GM18909 (cell line): ENCODE measurements around the gene YAP1.
"Not testable (repeated sequence)": the region's sequence is repeated elsewhere in the genome, so short reads cannot be mapped to it uniquely, and the experiment has no call there.

ENCODE experiments used
- ATAC-seq: cut with Tn5 transposase; IDR thresholded peaks from one replicate; pipeline ENCODE4 v1.9.1; 2021; ENCODE audit warnings: mild to moderate bottlenecking; ENCODE audit not compliant: unreplicated experiment, poor library complexity

The YAP1 gene

GRCh38 chr11:102194990-102195389 is 84.7 kb downstream of the YAP1 start:
- no peak for ATAC-seq

- no peak for ATAC-seq
Observed at GRCh38 chr11:102196351-102196750, 86.1 kb downstream of the YAP1 start.

- no peak for ATAC-seq
Observed at GRCh38 chr11:102196816-102197215, 86.6 kb downstream of the YAP1 start.

GRCh38 chr11:102197670-102198139 is 87.5 kb downstream of the YAP1 start:
- no peak for ATAC-seq

GRCh38 chr11:102199673-102200072 is 89.4 kb downstream of the YAP1 start:
- no peak for ATAC-seq

- not testable (repeated sequence) for ATAC-seq
Observed at GRCh38 chr11:102200325-102200724, 90.1 kb downstream of the YAP1 start.

GRCh38 chr11:102201776-102202175 is 91.5 kb downstream of the YAP1 start:
- no peak for ATAC-seq

- no peak for ATAC-seq
Observed at GRCh38 chr11:102202972-102203371, 92.7 kb downstream of the YAP1 start.

- no peak for ATAC-seq
Observed at GRCh38 chr11:102204174-102204573, 93.9 kb downstream of the YAP1 start.

GRCh38 chr11:102205805-102206204 is 95.6 kb downstream of the YAP1 start:
- no peak for ATAC-seq

GRCh38 chr11:102208835-102209234 is 98.6 kb downstream of the YAP1 start:
- no peak for ATAC-seq

GRCh38 chr11:102214623-102215022 is 104.4 kb downstream of the YAP1 start:
- no peak for ATAC-seq

- no peak for ATAC-seq
Observed at GRCh38 chr11:102216433-102217075, 106.3 kb downstream of the YAP1 start.

GRCh38 chr11:102220728-102221467 is 110.7 kb downstream of the YAP1 start:
- no peak for ATAC-seq

- no peak for ATAC-seq
Observed at GRCh38 chr11:102223859-102224258, 113.6 kb downstream of the YAP1 start.

- no peak for ATAC-seq
Observed at GRCh38 chr11:102225689-102226568, 115.7 kb downstream of the YAP1 start.

GRCh38 chr11:102226702-102227490 is 116.6 kb downstream of the YAP1 start:
- no peak for ATAC-seq

- ATAC-seq = no peak
Observed at GRCh38 chr11:102229510-102230123, 119.4 kb downstream of the YAP1 start.

GRCh38 chr11:102230186-102230585 is 119.9 kb downstream of the YAP1 start:
- no peak for ATAC-seq

- ATAC-seq = no peak
Observed at GRCh38 chr11:102230911-102231310, 120.7 kb downstream of the YAP1 start.
